GM19025 (cell line): ENCODE data around the gene ENPP7.

Source experiments
- ATAC-seq: cut with Tn5 transposase; IDR thresholded peaks from one replicate; pipeline ENCODE4 v1.9.1; 2021; ENCODE audit warnings: mild to moderate bottlenecking, low read depth, moderate library complexity; ENCODE audit not compliant: unreplicated experiment

The ENPP7 gene

GRCh38 chr17:79788455-79788854 is 57.7 kb downstream of the ENPP7 start:
- no peak for ATAC-seq

DNA sequence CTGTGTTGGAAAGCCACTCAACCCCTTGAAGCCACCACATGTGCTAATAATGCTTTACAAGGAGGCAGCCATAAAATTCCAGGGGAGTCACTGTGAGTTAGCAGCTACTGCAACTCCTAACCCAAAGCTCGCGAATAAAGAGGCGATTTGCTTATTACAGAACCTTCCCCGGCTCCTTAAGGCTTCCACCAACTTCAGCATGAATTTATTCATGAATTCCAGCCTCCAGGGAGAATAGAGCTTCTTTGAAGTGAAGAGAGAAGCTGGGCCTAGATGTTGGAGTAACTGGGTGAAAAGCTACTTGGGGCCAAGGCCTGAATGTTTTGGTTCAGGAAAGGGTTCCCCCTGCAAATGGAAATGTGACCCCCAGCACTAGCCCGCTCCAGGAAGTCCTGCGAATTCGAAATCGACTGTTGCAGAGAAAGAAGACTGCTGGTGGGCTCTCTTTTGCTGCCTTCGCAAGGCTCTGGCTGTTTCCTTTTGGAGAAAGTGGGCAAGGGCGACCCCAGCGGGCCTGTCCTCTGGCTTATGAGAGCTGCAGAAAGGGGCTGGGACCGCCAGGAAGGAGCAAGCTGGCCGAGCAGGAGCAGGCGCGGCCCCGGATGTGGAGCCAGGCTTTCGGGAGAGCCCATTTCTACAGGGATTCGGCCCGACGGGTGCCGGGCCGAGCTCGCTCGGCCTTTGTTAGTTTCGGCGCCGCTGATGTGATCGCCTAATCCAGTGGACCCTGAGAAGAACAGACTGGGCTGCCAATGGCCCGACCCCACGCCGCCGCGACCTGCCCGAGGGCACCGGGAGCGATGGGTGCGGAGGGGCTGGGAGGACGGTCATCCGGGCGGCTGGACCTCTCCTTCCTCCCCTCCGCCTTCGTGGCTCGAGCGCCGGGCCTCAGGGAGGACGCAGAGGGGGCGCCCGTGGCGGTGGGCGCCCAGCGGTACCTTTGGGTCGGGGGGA is 58.5 kb downstream of the ENPP7 start:
- ATAC-seq, result no peak

- ATAC-seq, result no peak
Observed at GRCh38 chr17:79789943-79790804, 59.4 kb downstream of the ENPP7 start.

DNA sequence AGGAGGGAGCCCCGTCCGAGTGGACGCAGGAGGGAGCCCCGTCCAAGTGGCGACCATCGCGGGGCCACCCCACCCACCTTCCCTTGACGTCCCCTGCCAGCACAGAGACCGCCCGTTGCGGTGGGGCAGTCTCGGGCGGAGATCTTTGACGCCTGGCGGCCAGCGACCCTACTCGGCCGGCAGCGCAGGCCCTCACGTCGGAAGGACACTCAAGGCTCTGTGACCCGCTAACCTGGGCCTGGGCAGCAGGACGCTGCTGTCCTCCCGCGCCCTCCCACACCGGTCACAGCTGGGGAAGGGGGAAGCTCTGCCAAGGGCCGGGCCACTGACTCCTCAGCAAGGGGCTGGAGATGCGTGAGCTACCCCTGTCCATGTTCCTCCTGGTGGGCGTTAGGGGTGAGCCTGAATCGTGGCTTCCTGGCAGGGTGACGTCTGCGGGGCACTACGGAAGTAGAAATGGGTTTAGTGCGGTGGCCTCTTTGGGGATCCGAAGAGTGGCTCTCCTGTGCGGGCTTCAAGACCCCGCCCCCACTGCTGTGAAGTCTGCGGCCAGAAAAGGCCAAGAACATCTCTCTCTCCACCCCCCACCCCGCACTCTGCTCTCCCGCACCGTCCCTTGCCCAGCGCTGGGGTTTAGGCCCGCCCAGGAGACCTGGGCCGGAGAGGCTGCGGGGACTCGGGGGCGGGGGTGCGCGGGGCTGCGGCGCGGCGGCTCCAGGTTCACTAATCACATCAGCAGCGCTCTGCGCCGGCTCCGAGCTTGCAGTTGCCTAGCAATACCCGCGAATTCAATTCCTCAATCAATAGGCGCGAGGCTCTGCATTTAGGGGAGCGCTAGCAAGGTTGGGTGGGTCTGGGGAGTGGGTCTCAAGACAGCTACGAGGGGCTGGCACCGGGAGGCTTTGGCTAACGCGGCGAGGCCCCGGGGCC is 60.3 kb downstream of the ENPP7 start:
- no peak for ATAC-seq

GRCh38 chr17:79791735-79792161 is 61.0 kb downstream of the ENPP7 start:
- ATAC-seq, result no peak
